ENCODE results near the gene OR7C1. TPM values are rescaled to one million over a fixed set of nuclear protein-coding genes. Genes with fewer than 3 reads are reported as not detected.

Gene OR7C1
- 0.04 TPM for polyA plus RNA-seq (2012; ENCODE audit: insufficient read length, low read depth)

DNA sequence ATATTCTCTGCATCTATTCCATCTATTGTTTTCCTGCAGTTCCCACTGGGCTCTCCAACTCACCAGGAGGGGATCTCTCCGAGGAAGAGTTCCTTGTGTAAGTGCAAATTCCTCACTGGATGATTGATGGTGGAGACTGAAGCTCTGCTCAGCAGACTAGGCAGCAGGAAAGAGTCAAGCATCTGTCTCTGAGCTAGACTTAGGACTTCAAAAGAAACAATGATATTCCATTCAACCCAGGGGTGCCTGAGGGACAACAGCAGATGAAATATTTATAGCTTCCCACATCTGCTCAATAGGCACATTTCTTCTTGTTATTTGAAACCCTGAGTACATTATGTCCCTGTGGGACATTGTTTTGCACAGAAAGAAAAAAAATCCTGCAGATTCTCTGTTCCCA, at the start of gene OR7C1, which contains the start of gene OR7A5:
TSS of gene OR7C1 (minus strand) at position 175 of the 400 bp plus-strand sequence. CDS start 35,049 bp downstream, outside the sequence.
TSS of gene OR7A5 (minus strand) at position 175 of the 400 bp plus-strand sequence. CDS start 6,944 bp downstream, outside the sequence.
- TF ChIP-seq TAF1 (IDR thresholded peaks at IDR 0.05; ENCODE audit: borderline replicate concordance, insufficient read depth, low read length) (no peak), FOXP2 (optimal IDR thresholded peaks at IDR 0.05; ENCODE audit: borderline replicate concordance, extremely low read depth, extremely low read length, insufficient read depth) (no peak), POLR2AphosphoS5 (IDR thresholded peaks at IDR 0.05; ENCODE audit: low read depth, low read length) (no peak), SIN3A (IDR thresholded peaks at IDR 0.05; ENCODE audit: borderline replicate concordance, insufficient read depth, low read length) (no peak)
- TF ChIP-seq, protein P1, sequence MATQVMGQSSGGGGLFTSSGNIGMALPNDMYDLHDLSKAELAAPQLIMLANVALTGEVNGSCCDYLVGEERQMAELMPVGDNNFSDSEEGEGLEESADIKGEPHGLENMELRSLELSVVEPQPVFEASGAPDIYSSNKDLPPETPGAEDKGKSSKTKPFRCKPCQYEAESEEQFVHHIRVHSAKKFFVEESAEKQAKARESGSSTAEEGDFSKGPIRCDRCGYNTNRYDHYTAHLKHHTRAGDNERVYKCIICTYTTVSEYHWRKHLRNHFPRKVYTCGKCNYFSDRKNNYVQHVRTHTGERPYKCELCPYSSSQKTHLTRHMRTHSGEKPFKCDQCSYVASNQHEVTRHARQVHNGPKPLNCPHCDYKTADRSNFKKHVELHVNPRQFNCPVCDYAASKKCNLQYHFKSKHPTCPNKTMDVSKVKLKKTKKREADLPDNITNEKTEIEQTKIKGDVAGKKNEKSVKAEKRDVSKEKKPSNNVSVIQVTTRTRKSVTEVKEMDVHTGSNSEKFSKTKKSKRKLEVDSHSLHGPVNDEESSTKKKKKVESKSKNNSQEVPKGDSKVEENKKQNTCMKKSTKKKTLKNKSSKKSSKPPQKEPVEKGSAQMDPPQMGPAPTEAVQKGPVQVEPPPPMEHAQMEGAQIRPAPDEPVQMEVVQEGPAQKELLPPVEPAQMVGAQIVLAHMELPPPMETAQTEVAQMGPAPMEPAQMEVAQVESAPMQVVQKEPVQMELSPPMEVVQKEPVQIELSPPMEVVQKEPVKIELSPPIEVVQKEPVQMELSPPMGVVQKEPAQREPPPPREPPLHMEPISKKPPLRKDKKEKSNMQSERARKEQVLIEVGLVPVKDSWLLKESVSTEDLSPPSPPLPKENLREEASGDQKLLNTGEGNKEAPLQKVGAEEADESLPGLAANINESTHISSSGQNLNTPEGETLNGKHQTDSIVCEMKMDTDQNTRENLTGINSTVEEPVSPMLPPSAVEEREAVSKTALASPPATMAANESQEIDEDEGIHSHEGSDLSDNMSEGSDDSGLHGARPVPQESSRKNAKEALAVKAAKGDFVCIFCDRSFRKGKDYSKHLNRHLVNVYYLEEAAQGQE (IDR thresholded peaks at IDR 0.05; ENCODE audit: insufficient read depth in 1 of 2, low read depth in 2 of 2, low read length in 2 of 2): no peak

DNA sequence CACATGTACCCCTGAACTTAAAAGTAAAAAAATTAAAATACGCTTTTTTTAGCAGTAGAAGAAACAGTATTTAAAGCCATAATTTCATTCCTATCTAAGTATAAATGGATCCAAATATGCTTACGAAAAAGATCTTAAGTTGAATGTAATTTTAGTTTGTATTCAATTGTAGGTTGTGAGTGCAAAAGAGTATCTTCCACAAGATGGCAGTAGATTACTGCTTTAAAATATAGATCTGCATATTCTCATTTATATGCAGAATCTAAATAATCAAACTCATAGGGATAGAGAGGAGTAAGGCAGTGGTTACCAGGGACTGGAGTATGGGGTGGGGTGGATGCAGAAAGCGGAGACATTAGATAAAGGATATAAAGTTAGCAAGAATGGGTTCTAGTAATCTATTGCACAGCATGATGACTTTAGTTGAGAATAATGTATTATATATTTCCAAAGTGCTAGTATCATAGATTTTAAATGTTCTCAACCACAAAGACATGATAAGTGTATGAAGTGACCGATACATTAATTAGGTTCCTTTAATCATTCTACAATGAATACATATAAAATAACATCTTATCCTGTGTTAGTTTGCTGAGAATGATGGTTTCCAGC, 36.7 kb upstream of the OR7C1 start:
- TF ChIP-seq, protein P1 (IDR thresholded peaks at IDR 0.05; ENCODE audit: insufficient read depth in 1 of 2, low read depth in 2 of 2, low read length in 2 of 2): no peak
- no peak for TF ChIP-seq SIN3A (IDR thresholded peaks at IDR 0.05; ENCODE audit: borderline replicate concordance, insufficient read depth, low read length)
- no peak for TF ChIP-seq FOXP2 (optimal IDR thresholded peaks at IDR 0.05; ENCODE audit: borderline replicate concordance, extremely low read depth, extremely low read length, insufficient read depth)
- TF ChIP-seq TAF1 (IDR thresholded peaks at IDR 0.05; ENCODE audit: borderline replicate concordance, insufficient read depth, low read length): no peak
- no peak for TF ChIP-seq POLR2AphosphoS5 (IDR thresholded peaks at IDR 0.05; ENCODE audit: low read depth, low read length)

DNA sequence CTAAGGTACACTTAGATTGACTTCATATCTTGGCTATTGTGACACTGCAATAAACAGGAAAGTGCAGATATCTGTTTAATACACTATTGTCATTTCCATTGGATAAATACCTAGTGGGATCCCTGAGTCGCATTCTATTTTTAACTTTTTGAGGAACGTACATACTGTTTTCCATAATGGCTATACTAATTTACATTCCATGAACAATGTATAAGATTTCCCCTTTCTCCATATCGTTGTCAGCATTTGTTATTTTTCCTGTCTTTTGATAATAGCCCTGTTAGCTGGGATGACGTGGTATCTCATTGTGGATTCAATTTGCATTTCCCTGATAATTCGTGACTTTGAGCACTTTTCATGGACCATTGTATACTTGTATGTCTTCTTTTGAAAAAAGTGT, 33.5 kb upstream of the OR7C1 start:
- TF ChIP-seq TAF1 (IDR thresholded peaks at IDR 0.05; ENCODE audit: borderline replicate concordance, insufficient read depth, low read length) (no peak), SIN3A (IDR thresholded peaks at IDR 0.05; ENCODE audit: borderline replicate concordance, insufficient read depth, low read length) (no peak), FOXP2 (optimal IDR thresholded peaks at IDR 0.05; ENCODE audit: borderline replicate concordance, extremely low read depth, extremely low read length, insufficient read depth) (no peak)
- TF ChIP-seq, protein P1 (IDR thresholded peaks at IDR 0.05; ENCODE audit: insufficient read depth in 1 of 2, low read depth in 2 of 2, low read length in 2 of 2): no peak

DNA sequence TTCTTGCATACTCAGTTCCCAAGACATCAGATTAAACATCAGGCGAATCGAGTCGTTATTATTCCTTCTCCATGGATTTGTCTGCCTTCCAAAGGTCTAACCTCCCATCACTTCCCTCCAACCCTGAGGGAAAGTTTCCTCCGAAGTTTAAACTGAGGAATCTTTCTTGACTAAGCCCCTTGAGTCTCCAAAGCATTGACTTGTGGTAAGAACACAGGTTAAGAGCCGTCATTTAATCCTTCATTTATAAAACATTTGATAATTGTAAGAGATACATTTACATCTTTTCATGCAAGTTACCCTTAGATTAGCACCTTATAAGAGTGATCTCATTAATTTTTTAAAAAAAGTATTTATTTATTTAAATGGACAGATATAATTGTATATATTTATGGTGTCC, 13.8 kb upstream of the OR7C1 start, which contains the start of gene OR7A10:
TSS of gene OR7A10 (minus strand) at position 101 of the 400 bp plus-strand sequence. CDS start 7,045 bp downstream, outside the sequence.
- TF ChIP-seq FOXP2 (optimal IDR thresholded peaks at IDR 0.05; ENCODE audit: borderline replicate concordance, extremely low read depth, extremely low read length, insufficient read depth): no peak
- TF ChIP-seq, protein P1 (IDR thresholded peaks at IDR 0.05; ENCODE audit: insufficient read depth in 1 of 2, low read depth in 2 of 2, low read length in 2 of 2): no peak
- no peak for TF ChIP-seq TAF1 (IDR thresholded peaks at IDR 0.05; ENCODE audit: borderline replicate concordance, insufficient read depth, low read length)
- no peak for TF ChIP-seq POLR2AphosphoS5 (IDR thresholded peaks at IDR 0.05; ENCODE audit: low read depth, low read length)
- no peak for TF ChIP-seq SIN3A (IDR thresholded peaks at IDR 0.05; ENCODE audit: borderline replicate concordance, insufficient read depth, low read length)
